ENCODE data around the gene DGUOK. TPM values are rescaled to one million over a fixed set of nuclear protein-coding genes. Genes with fewer than 3 reads are reported as not detected.

Gene DGUOK
- total RNA-seq, 1 experiment from 2014 or later = 70.7 TPM

DNA sequence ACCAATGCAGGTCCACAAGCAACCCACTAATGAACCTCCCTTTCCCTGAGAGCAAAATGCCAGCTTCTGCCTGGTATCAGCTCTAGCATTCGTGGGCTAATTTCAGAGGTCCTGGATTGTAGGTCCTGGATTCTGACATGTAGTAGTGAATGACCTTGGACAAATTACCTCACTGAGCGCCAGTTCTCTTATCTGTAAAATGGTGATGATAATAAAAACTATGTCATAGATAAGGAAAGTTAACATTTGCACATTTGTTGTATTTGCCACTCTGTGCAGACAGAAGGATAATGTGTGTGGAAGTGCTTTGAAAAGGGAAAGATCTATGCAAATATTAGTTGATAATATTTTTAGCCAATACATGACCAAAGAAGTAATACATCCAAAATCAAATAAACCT is 53.9 kb downstream of the DGUOK start:
- peaks cover 25% of the 10 kb centered on the region for H3K27me3 Mint-ChIP-seq (ENCODE audit: insufficient read depth, unreplicated experiment)
- peak overlapping the region; percentile 88 for H3K4me3 Mint-ChIP-seq (ENCODE audit: unreplicated experiment)
- H3K9me3 Mint-ChIP-seq (ENCODE audit: unreplicated experiment) = no peaks in the 10 kb centered on the region
- TF ChIP-seq, protein P1, sequence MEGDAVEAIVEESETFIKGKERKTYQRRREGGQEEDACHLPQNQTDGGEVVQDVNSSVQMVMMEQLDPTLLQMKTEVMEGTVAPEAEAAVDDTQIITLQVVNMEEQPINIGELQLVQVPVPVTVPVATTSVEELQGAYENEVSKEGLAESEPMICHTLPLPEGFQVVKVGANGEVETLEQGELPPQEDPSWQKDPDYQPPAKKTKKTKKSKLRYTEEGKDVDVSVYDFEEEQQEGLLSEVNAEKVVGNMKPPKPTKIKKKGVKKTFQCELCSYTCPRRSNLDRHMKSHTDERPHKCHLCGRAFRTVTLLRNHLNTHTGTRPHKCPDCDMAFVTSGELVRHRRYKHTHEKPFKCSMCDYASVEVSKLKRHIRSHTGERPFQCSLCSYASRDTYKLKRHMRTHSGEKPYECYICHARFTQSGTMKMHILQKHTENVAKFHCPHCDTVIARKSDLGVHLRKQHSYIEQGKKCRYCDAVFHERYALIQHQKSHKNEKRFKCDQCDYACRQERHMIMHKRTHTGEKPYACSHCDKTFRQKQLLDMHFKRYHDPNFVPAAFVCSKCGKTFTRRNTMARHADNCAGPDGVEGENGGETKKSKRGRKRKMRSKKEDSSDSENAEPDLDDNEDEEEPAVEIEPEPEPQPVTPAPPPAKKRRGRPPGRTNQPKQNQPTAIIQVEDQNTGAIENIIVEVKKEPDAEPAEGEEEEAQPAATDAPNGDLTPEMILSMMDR (IDR thresholded peaks at IDR 0.05; ENCODE audit: insufficient read depth in 1 of 2, low read depth in 1 of 2, low read length in 1 of 2, severe bottlenecking in 1 of 2, unreplicated experiment in 1 of 2) = no peak
- peaks cover 3% of the 10 kb centered on the region for H3K27me3 ChIP-seq (replicated peaks; ENCODE audit: control insufficient read depth, insufficient read depth, low read length)
- H3K4me1 Mint-ChIP-seq (ENCODE audit: low read depth, unreplicated experiment) = peaks cover 33% of the 10 kb centered on the region
- H3K36me3 Mint-ChIP-seq (ENCODE audit: insufficient read depth, unreplicated experiment) = peaks cover 14% of the 10 kb centered on the region
- H3K27ac Mint-ChIP-seq (ENCODE audit: unreplicated experiment) = peak overlapping the region; percentile 60
- no peaks in the 10 kb centered on the region for H3K36me3 ChIP-seq (ENCODE audit: control insufficient read depth, insufficient read depth, low read length)
- H3K9me3 ChIP-seq = no peaks in the 10 kb centered on the region
- H3K4me1 ChIP-seq = peaks cover 35% of the 10 kb centered on the region
- DNase-seq = peak in 1 of 2 experiments; percentile 28
- ChIA-PET CTCF (no interaction called here), POLR2A (no interaction called here)
- H3K4me3 ChIP-seq (ENCODE audit: low read depth, low read length) = peak overlapping the region; percentile 23; the same call in 1 of the 2 replicates
- intact Hi-C loops (cut with micrococcal nuclease; ENCODE audit: unreplicated experiment) = loop anchor here (2.0 to 5.0 kb wide), 2 partner anchors 24 to 142 kb away; no protein-coding TSS in a partner anchor
- BruUV-seq (replicated peaks) = no TSS peak

DNA sequence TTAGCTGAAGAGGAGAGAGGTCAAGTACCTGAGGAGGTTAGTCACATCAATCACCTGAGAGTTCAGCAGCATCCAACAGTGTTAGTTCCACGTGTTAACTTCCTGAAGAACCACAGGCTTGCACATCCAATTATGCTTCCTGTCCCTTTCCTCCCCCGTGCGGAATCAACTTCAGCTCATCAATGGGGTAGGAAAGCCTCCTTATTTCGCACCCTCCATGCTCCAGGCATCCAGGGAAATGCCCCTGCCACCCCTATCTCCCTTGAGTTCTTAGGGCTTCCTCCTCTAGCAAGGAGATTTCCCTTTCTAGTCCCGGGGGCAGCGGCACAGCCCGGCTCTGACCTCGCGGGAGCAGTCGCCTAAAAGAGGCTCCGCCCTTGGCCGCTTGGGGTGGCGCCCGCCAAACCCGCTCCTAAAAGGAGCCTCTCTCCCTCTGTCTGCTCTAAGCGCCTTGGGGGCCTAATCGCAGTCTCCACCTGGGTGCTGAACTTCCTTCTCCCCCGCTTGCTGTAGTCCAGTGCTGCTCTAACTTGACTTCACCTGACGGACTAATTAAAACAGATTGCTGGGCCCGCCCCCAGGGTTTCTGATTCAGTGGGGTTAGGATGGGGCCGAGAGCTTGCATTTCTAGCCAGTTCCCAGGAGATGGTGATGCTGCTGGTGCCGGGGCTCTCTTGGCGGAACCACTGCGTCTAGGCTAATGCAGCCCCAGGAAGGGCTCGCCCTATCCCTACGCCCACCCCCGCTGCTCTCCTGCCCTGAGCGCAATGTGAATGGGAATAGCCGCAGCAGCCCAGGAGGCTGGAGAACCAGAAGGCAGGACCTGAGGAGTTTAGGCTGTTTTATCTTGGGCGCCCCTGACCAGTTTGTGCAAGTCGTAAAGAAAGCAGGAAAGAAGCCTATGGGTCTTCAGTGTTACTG is 54.7 kb downstream of the DGUOK start:
- TF ChIP-seq, protein P1 (IDR thresholded peaks at IDR 0.05; ENCODE audit: insufficient read depth in 1 of 2, low read depth in 1 of 2, low read length in 1 of 2, severe bottlenecking in 1 of 2, unreplicated experiment in 1 of 2) = no peak
- BruUV-seq (replicated peaks) = no TSS peak
- peak overlapping the region; percentile 88 for H3K4me3 Mint-ChIP-seq (ENCODE audit: unreplicated experiment)
- peak; percentile 57 to 67 for DNase-seq
- Histone ChIP-seq H3K4me3 (ENCODE audit: low read depth, low read length) (peak overlapping the region; percentile 23), H3K27me3 (replicated peaks; ENCODE audit: control insufficient read depth, insufficient read depth, low read length) (peaks cover 3% of the 10 kb centered on the region), H3K9me3 (no peaks in the 10 kb centered on the region), H3K36me3 (ENCODE audit: control insufficient read depth, insufficient read depth, low read length) (no peaks in the 10 kb centered on the region), H3K4me1 (peaks cover 42% of the 10 kb centered on the region)
- ChIA-PET CTCF (no interaction called here), POLR2A (no interaction called here)
- intact Hi-C loops (cut with micrococcal nuclease; ENCODE audit: unreplicated experiment) = loop anchor here (2.0 to 5.0 kb wide), 2 partner anchors 25 to 141 kb away; no protein-coding TSS in a partner anchor
- peaks cover 20% of the 10 kb centered on the region for H3K27me3 Mint-ChIP-seq (ENCODE audit: insufficient read depth, unreplicated experiment)
- H3K36me3 Mint-ChIP-seq (ENCODE audit: insufficient read depth, unreplicated experiment) = peaks cover 21% of the 10 kb centered on the region
- peak overlapping the region; percentile 60 for H3K27ac Mint-ChIP-seq (ENCODE audit: unreplicated experiment)
- H3K9me3 Mint-ChIP-seq (ENCODE audit: unreplicated experiment) = no peaks in the 10 kb centered on the region
- H3K4me1 Mint-ChIP-seq (ENCODE audit: low read depth, unreplicated experiment) = peaks cover 33% of the 10 kb centered on the region

DNA sequence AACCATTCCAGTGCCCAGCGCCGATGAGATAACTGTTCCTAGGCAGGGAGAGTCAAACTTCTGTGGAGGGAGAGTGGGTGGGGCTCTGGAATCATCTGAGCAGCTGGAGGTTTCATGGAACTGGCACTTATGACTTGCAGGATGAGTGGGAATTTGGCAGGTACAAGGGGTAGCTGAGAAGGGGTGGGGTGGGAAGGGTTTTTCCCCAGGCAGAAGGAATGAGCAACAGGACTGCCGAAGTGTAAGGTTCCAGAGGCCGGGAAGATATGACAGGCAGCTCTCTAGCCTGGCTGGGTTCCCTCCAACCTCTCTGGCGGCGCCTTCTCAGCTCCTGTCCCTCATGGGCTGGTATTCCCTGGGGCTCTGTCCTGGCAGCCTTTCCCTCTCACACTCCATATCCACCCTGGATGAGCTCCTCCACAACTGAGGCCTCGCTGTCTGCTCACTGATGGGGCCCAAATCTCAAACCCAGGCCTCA is 55.5 kb downstream of the DGUOK start:
- no peak overlapping the region for H3K27ac Mint-ChIP-seq (ENCODE audit: unreplicated experiment)
- H3K9me3 Mint-ChIP-seq (ENCODE audit: unreplicated experiment) = no peaks in the 10 kb centered on the region
- H3K27me3 Mint-ChIP-seq (ENCODE audit: insufficient read depth, unreplicated experiment) = peaks cover 18% of the 10 kb centered on the region
- H3K27me3 ChIP-seq (replicated peaks; ENCODE audit: control insufficient read depth, insufficient read depth, low read length) = peaks cover 3% of the 10 kb centered on the region
- peaks cover 50% of the 10 kb centered on the region for H3K4me1 ChIP-seq
- H3K9me3 ChIP-seq = no peaks in the 10 kb centered on the region
- H3K4me3 Mint-ChIP-seq (ENCODE audit: unreplicated experiment) = peak overlapping the region; percentile 88
- DNase-seq = no peak
- H3K4me1 Mint-ChIP-seq (ENCODE audit: low read depth, unreplicated experiment) = peaks cover 39% of the 10 kb centered on the region
- H3K36me3 Mint-ChIP-seq (ENCODE audit: insufficient read depth, unreplicated experiment) = peaks cover 30% of the 10 kb centered on the region
- TF ChIP-seq, protein P1 (IDR thresholded peaks at IDR 0.05; ENCODE audit: insufficient read depth in 1 of 2, low read depth in 1 of 2, low read length in 1 of 2, severe bottlenecking in 1 of 2, unreplicated experiment in 1 of 2) = no peak
- POLR2A ChIA-PET = no interaction called here
- intact Hi-C loops (cut with micrococcal nuclease; ENCODE audit: unreplicated experiment) = loop anchor here (5.0 kb wide), 1 partner anchor 140 kb away; no protein-coding TSS in a partner anchor
- H3K36me3 ChIP-seq (ENCODE audit: control insufficient read depth, insufficient read depth, low read length) = 0 out of 2 replicates have a peak, but pooled peaks cover 2% of the 10 kb centered on the region
- CTCF ChIA-PET = no interaction called here
- no TSS peak for BruUV-seq (replicated peaks)
- no peak overlapping the region for H3K4me3 ChIP-seq (ENCODE audit: low read depth, low read length)
